ENCODE results near the gene SNRPN.
"Not testable (repeated sequence)": the region's sequence is repeated elsewhere in the genome, so short reads cannot be mapped to it uniquely, and the experiment has no call there.

SNRPN gene

DNA sequence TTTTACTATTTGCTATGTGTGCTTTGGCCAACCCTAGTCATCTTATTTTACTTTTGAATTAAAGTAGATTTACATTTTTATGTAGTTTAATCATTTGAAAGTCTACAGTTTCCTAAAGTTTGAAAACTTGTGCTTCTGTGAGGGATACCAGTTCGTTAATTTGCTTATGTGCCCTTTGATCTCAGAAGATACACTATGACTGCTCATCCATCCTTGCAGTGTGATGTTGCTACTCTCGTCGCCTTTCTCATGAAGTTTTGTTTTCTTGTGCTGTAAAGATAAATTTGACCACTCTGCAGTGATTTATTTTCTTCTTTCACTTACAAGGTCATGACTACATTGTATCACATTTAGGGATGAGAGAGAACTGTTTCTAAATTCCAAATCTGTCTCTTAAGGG is 16.3 kb downstream of the SNRPN start:
- DNase-seq (ENCODE audit: low spot score): no peak

DNA sequence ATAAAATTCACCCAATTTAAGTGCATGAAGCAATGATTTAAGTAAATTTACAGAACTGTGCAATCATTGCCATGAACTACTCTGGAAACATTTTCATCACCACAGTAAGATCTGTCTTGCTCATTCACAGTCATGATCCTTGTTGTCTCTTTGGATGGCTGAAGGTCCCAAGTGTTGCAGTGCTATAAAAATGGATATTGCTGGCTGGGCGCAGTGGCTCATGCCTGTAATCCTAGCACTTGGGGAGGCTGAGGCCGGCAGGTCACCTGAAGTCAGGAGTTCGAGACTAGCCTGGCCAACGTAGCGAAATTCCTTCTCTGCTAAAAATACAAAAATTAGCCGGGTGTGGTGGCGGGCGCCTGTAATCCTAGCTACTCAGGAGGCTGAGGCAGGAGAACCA is 17.0 kb downstream of the SNRPN start:
- DNase-seq (ENCODE audit: low spot score): no peak

GRCh38 chr15:24972707-24973106 is 17.9 kb downstream of the SNRPN start:
- not testable (repeated sequence) for DNase-seq (ENCODE audit: low spot score)

DNA sequence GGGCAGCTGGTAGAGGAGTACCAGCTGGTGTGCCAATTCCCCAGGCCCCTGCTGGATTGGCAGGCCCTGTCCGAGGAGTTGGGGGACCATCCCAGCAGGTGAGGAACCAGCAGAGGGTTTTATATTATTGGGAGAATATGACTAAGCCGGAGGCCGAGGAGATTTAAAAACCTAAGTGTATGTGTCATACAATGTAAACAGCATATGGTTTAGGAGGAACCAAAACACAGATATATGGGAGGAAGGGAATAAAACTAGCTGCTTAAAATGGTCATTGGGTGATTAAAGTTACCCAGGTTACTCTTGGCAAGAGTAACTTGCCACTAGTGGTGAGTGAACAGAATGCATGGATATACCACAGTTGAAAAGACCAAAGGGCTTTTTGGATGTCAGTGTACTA is 22.1 kb downstream of the SNRPN start:
- no peak for DNase-seq (ENCODE audit: low spot score)

DNA sequence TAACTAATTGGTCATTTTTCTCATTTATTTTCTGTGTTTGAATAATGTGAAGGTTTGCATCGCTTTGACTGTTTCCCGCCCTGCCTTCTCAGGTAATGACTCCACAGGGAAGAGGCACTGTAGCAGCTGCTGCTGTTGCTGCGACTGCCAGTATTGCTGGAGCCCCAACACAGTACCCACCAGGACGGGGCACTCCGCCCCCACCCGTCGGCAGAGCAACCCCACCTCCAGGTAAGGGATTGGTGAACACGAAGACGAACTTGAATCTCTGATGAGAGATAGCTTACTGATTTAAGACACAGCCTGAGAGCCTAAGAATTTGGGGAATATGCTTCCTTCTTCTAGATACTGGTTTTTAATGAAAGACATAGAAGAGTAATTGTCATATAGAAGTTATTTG is 22.9 kb downstream of the SNRPN start:
- no peak for DNase-seq (ENCODE audit: low spot score)

DNA sequence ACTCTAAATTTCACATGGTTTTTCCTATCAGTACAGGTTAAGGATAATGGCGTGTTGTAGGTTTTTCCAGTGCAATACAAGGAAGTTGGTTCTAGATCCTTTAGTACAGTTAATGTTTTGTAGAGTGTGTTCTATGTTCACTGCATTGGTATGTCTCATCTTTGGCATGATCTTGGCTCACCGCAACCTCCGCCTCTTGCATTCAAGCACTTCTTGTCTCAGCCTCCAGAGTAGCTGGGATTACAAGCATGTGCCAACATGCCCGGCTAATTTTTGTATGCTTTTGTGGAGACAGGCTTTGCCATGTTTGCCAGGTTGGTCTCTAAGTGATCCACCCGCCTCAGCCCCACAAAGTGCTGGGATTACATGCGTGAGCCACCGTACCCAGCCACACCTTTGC is 30.4 kb downstream of the SNRPN start:
- DNase-seq (ENCODE audit: low spot score): no peak

DNA sequence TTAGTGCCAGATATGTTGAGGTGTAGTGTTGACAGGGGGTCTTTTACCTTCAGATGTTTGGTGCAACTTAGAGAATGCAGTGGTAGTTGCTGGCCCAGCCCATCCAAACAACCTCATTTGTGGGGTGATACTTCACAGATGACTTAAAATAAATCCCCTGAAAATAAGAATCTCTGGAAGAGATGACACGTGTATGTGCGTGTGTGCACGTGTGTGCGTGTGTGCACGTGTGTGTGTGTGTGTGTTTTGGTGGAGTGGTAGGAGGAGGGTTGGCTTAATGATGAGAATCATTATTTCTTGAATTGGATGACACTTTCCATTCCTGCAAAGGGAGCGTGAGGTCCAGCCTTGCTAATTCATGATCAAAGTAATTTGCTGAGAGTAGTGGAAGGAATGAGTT is 31.9 kb downstream of the SNRPN start:
- DNase-seq (ENCODE audit: low spot score): no peak

GRCh38 chr15:25019434-25019833 is 64.6 kb downstream of the SNRPN start:
- DNase-seq (ENCODE audit: low spot score): no peak

DNA sequence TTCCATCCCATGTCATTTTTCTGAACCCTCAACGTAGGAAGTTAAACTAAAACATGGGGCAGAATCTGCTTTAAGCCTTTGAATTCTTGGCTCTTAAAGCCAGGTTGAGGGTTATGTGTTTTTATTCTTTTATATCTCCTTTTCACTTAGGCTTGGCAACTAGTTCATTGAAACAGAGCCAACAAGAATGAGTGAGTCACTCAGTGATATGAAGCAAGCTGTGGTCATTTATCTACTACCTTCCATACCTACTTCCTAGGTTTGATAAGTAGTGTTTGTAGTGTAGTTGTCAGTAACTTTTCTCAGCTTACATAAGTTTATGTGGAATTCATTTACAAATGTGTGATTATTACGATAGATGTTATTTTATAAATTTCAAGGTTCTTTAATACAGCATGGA is 67.4 kb downstream of the SNRPN start:
- no peak for DNase-seq (ENCODE audit: low spot score)

All from AG08395 (cell line).